Measurements from ENCODE around the gene SLC2A4RG.

Gene SLC2A4RG

DNA sequence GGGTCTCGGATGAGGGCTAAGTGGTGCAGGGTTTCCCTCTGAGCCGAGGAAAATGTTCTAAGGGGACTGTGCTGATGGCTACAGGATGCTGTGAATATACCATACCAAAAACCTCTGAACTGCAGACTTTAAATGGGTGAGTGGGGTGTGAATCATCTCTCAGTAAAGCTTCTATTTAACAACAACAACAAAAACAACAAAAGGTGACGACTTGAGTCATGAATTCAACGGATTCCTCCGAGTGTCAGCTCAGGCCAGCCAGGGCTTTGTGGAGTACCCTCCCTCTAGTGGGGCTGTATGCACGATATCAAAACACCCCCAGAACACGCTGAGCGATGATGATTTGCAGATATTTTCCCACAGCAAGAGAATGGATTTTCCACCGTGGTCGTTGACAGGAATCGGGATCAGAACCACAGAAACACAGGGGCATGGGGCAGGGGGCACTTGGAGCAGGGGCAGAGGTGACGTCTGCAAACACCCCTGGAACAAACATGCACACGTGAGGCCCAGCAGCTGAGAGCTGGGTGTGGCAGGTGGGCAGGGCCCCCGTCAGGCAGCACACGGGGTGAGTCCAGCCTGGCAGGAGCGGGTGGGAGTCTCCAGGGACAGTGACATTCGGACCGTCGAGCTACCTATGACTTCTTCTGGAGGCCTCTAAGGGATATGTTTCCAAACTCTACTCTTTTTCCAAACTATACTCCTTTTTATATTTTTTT, 38.6 kb downstream of the SLC2A4RG start:
- no peak for DNase-seq (ENCODE audit: low spot score)

DNA sequence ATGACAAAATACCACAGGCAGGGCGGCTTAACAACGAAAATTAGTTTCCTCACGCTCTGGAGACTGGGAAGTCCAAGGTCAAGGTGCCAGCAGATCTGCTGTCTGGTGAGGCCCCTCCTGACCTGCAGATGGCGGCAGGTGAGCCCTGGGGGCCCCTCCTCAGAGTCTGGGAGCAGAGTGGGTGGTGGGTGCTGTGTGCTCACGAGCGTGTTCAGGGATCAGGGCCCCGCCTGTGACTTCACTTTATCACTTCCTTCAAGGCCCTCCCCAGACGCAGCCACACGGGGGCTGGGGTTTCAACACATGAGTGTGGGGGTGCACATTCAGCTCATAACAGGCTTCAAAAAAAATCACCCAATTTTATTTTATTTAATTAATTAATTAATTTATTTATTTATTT, 39.3 kb downstream of the SLC2A4RG start:
- no peak for DNase-seq (ENCODE audit: low spot score)

DNA sequence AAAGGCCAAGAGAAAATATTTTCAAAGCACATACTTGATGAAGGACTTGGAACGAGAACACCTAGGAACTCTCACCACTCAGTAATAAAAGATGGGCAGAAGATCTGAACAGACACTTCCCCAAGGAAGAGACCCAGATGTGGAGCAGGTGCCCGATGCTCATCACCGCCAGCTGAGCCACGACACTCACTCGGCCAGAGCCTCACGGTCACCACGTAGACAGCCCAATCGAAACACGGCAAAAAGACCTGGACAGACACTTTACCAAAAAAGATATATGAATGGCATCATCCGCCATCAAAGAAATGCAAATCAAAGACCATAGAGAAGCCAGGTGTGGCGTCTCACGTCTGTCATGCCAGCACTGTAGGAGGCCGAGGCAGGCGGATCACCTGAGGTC, 41.6 kb downstream of the SLC2A4RG start:
- DNase-seq (ENCODE audit: low spot score), result no peak

DNA sequence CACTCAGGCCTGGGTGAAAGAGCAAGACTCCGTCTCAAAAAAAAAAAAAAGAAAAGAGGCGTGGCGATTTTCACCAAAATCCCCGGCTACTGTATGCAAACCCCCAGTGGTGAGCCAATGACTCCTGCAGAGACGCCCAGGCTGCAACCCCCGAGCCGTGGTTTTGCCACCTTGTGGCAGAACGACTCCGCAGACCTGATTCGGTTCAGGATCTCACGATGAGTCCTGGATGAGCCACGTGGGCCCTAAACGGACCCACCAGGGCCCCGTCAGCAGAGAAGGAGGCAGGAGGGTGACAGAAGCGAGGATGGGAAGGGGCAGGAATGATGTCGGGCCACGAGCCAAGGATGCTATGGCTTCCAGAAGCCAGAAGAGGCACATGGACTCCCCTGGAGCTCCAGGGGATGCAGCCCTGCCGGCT, 42.5 kb downstream of the SLC2A4RG start:
- DNase-seq (ENCODE audit: low spot score), result no peak

DNA sequence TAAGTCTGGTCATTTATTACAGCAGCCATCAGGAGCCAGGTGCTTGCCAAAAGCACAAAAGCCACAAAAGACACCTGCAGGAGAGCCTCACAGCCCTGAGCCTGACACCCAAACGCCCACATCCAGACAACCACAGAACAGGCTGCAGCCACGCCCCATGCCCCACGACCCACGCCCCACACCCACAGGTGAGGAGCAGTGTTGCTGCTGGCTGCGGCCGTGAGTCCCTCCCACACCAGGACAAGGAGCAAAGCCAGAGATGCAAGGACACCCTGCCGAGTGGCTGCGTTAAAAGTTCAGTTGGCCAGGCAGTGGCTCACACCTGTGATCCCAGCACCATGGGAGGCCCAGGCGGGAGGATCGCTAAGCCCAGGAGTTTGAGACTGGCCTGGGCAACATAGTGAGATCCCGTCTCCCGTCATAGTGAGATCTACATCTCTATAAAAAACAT, 43.0 kb downstream of the SLC2A4RG start:
- no peak for DNase-seq (ENCODE audit: low spot score)

DNA sequence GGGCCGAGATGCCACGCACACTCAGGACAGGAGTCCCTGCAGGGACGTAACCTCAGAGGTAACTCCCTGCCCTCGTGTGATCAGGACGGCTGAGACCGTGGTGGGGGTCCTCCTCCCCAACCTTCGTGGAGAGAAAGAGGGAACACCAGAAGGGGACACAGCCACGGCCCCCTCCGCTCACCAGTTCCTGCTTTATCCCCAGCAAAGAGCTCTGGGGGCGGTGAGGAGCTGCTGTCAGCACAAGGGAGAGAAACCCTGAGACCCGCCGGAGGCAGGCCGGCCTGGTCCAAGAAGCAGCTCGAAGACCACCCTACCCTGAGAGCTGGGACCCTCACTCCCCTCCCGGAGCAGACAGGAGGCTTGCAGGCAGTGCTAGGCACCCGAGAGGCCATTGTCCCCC, 44.4 kb downstream of the SLC2A4RG start:
- no peak for DNase-seq (ENCODE audit: low spot score)

DNA sequence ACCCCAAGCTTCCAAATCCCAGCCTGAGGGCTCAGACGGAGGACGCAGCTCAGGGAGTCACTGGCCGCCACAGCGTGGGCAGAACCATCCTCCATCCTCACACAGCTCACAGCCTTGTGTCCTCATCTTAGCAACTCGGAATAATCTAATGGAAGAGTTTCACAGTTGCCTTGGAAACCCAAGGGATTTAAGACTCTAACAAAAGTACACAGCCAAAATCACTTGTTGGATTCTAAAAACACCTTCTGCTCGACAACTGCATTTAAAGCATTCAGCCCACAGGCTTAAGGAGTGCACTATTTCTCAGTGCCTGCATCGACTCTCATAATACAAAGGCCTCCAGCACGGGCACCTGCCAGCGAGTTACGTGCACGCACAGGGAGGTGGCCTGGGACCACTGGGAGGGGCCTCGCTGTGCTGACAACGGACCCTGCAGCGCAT, 46.1 kb downstream of the SLC2A4RG start:
- DNase-seq (ENCODE audit: low spot score), result no peak

DNA sequence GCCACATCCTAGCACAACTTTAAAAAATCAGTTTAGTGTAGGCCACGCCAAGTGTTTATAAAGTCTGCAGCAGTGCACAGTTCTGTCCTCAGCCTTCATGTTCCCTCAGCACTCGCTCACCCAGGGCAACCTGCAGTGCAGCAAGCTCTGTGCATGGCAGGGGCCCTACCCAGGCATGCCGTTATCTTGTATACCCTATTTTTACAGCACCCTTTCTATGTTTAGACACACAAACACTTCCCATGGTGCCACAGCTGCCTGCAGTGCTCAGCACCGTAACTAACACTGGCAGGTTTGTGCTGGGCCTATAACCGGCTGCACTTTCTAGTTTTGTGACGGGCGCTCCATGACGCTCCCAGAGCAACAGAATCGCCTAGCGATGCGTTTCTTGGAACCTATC, 47.7 kb downstream of the SLC2A4RG start:
- peak; percentile 85 for DNase-seq (ENCODE audit: low spot score)

DNA sequence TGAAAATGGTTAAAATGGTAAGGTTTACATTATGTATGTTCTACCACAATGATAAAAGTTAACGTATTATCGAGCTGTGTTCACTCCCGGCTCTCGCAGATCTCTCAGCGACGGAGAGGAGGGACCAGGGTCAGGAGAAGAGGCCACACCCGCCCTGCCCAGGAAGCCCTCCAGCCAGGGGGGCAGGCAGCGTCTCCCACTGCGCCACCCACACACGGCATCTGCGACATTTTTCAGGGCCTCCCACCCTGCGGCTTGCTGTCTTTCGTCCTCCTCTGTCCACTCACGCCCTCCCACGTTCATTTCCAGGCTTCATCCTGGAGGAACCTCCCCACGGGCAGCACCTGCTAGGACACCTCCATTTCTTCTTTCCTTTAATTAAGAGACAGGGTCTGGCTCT, 48.2 kb downstream of the SLC2A4RG start:
- DNase-seq (ENCODE audit: low spot score), result no peak

DNA sequence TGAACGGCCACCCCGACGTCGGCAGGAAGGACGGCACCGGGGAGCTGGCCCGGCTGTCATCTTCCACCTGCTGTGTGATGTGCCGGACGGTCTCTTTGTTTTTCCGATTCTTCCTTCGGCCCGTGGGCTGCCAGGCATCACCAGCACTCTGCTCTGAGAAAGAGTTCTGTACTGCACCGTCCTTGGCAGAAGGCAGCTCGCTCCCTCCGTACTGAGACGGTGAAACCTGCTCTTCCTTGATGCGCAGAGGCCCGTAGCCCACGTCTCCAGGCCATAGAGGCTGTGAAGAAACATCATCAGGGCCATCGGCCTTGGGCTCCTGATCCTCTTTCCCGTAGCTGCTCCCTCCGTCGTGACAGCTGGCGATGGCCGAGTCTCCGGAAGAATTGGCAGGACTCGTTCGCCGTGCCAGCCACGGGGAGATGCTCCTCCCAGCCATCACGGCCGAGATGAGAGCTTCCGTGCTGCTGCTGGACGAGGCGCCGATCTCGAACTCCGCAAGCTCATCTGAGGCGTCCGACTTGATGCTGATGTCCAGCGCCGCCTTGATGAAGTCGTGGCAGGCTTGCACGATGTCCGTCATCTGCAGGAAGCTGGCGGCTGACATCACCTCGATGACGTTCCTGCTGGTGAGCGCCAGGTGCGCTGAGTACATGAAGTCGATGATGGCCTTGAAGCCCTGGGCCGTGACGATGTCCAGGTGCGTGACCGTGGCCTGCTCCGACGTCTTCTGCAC, 50.4 kb downstream of the SLC2A4RG start:
- DNase-seq (ENCODE audit: low spot score), result no peak

DNA sequence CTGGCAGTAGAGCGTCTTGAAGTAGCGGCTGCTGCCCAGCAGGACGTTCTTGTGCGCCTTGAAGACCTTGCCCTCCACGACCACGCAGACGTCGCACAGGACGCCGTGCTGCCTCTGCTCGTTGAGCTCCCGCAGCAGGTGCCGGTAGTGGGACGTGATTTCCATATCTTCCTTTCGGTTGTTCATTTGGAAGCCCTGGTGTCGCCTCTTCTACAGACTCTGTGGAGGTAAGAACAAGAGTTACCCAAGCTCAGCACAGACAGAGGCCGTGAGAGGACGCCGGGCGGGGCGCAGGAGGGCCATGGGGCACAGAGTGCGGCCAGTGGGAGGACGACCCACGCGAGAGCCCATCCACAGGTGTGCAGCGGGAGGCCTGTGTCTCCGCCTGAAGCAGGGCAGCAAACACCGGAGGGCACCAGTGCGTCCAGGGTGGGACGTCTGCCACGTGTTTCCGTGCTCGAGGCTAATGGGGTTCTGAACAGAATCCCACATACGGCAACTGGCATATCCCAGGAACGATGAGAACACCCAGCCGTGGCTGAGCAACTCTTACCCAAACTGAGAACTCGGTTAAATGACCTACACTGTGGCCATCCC, 51.1 kb downstream of the SLC2A4RG start:
- DNase-seq (ENCODE audit: low spot score), result no peak

DNA sequence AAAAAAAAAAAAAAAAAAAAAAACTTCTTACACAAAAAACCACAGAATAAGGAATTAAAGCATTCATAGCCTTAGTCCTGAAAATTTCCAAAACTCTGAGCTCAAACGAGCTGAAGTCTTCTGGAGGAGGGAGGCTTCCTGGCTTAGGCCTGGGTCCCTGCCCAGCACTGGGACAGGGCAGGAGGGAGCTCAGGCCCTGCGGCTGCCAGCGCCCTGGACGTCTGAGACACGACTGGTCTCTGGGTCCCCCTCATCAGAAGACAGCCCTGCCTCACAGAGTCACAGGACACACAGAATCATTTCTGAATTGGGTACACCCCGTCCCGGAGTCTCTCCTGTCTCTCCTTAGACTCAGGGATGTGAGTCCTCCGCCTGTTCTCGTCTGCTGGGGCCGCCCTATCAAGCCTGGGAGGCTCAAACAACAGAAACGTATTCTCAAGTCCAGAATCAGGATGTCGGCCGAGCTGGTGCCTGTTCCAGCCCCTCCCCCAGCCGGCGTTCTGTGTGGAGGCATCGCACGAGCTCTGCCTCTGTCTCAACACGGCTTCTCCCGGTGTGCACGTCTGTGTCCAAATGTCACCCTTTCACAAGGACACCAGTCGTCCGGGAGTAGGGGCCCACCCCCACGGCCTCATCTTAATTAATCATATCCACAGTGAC, 52.1 kb downstream of the SLC2A4RG start:
- no peak for DNase-seq (ENCODE audit: low spot score)

DNA sequence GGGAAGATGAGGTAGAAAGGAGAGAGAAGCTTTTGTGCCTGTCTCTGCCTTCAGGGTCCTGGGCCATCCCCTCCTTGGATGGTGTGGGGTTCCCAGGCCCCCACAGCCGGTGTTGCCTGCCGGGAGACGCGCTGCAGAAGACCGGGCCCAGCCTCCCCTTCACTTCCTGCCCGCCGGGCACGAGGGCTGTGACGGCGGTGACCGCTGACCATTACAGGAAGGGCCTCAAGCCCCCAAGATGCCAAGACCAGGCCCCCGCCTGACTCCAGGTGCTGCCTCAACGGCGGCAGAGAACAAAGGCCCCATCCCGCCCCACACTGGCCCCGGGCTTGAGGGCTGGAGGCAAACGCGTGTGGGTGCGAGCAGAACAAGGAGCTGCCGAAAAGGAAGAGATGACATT, 53.3 kb downstream of the SLC2A4RG start:
- DNase-seq (ENCODE audit: low spot score), result no peak
